Gastrocnemius medialis (tissue), 4 donors: ENCODE measurements around the gene DLX5. TPM values are rescaled to one million over a fixed set of nuclear protein-coding genes. Genes with fewer than 3 reads are reported as not detected.

Experiments used
- ATAC-seq, 2 donors: fragments of 150-250 bp; one replicate each; pipeline ENCODE4 v1.9.1; 2016
- DNase-seq, 2 donors: peaks; one replicate each; pipeline ENCODE4 v3.0.0-alpha.2; 2019
- H3K27ac ChIP-seq, 4 donors: fragments of 200-600 bp; sonication (generic); 1 replicate in 1 of 4; 2 replicates in 3 of 4; pipeline ENCODE4 v1.5.1; 2016 to 2018; ENCODE audit warnings: mild to moderate bottlenecking in 2 of 4, moderate library complexity in 1 of 4
- H3K27me3 ChIP-seq, 3 donors: fragments of 200-600 bp; sonication (generic) in 2 of 3; 1 replicate in 1 of 3; 2 replicates in 2 of 3; pipeline versions ENCODE4 v1.5.1 to v1.6.0; 2016 to 2019; ENCODE audit warnings: mild to moderate bottlenecking in 1 of 3, moderate library complexity in 1 of 3
- H3K36me3 ChIP-seq, 2 donors: fragments of 200-600 bp; sonication (generic) in 1 of 2; one replicate each; pipeline ENCODE4 v1.5.1; 2017 to 2018
- H3K4me1 ChIP-seq, 2 donors: fragments of 200-600 bp; sonication (generic) in 1 of 2; one replicate each; pipeline ENCODE4 v1.5.1; 2016 to 2017; ENCODE audit warnings: mild to moderate bottlenecking in 2 of 2
- H3K4me3 ChIP-seq, 4 donors: fragments of 200-600 bp; sonication (generic) in 3 of 4; 1 replicate in 1 of 4; 2 replicates in 3 of 4; pipeline ENCODE4 v1.5.1; 2016 to 2019; ENCODE audit warnings: mild to moderate bottlenecking in 2 of 4
- H3K9me3 ChIP-seq, 3 donors: fragments of 200-600 bp; sonication (generic) in 2 of 3; 1 replicate in 1 of 3; 2 replicates in 2 of 3; pipeline ENCODE4 v1.5.1; 2016 to 2019
- CTCF ChIP-seq, 5 experiments: fragments of 450-650 bp in 3 of 5; fragments of 200-600 bp in 2 of 5; sonication (generic) in 2 of 5; IDR thresholded peaks in 4 of 5; conservative IDR thresholded peaks in 1 of 5; 1 replicate in 4 of 5; 2 replicates in 1 of 5; pipeline ENCODE4 v1.5.1; 2016 to 2019; ENCODE audit warnings: antibody characterized with exemption in 5 of 5, mild to moderate bottlenecking in 3 of 5, moderate library complexity in 3 of 5
- POLR2A ChIP-seq, 2 donors: fragments of 450-650 bp; IDR thresholded peaks; one replicate each; pipeline ENCODE4 v1.6.1; 2017; ENCODE audit warnings: antibody characterized with exemption in 2 of 2, mild to moderate bottlenecking in 2 of 2, moderate library complexity in 2 of 2
- in situ Hi-C, 4 donors: fragments of 200-750 bp; cut with MboI; loops; one replicate each; pipeline versions ENCODE4 v1.15.0 to v1.8.0; 2017; ENCODE audit warnings: low sequenced_read_pairs in 4 of 4
- intact Hi-C: fragments of 100-400 bp; cut with DNase I; formaldehyde crosslinking; loops from one replicate; pipeline ENCODE4 v1.15.1; 2023; ENCODE audit warnings: low total_unique reads
- total RNA-seq, 4 donors: library from RNA; depleted of rRNA; stranded (reverse); fragments of >200 nt; gene quantifications; one replicate each; pipeline versions ENCODE4 v1.1.0 to v1.2.3, GENCODE V29; 2016

Gene DLX5
- total RNA-seq, 4 donors from 2014 or later, result 0.41 TPM; not detected in 3

- no peak for ATAC-seq
- Histone ChIP-seq H3K27ac (no peak overlapping the region), H3K4me3 (peak overlapping the region in 2 of 4 donors; percentile 21 to 56), H3K36me3 (no peaks in the 10 kb centered on the region), H3K4me1 (peaks cover 20 to 23% of the 10 kb centered on the region in 2 donors), H3K9me3 (no peaks in the 10 kb centered on the region), H3K27me3 (peaks cover 62 to 70% (median 63%) of the 10 kb centered on the region in 3 donors)
- intact Hi-C loops, result loop anchor here (2.0 kb wide), 1 partner anchor 951 kb away; no protein-coding TSS in a partner anchor
- in situ Hi-C loops, result loop anchor here (5.0 to 25.0 kb wide), 6 partner anchors 949 to 1264 kb away; partner anchors contain the start of gene DYNC1I1 (in 1 of the 4)
- DNase-seq, result no peak
- no peak for TF ChIP-seq POLR2A (IDR thresholded peaks at IDR 0.05)
These were observed 1.5 kb upstream of the DLX5 start for GRCh38 chr7:97025983-97026714.

- H3K36me3 ChIP-seq, result no peaks in the 10 kb centered on the region
- TF ChIP-seq CTCF (IDR thresholded peaks at IDR 0.05 in 4 of 5, conservative IDR thresholded peaks at IDR 0.05 in 1 of 5) (no peak), POLR2A (IDR thresholded peaks at IDR 0.05) (no peak)
- no peak overlapping the region for H3K27ac ChIP-seq
- in situ Hi-C loops (loop anchor here (5.0 to 25.0 kb wide), 6 partner anchors 948 to 1263 kb away; partner anchors contain the start of gene DYNC1I1 (in 1 of the 4)), intact Hi-C loops (no loop called here)
- H3K4me1 ChIP-seq, result peaks cover 23 to 25% of the 10 kb centered on the region in 2 donors
- DNase-seq (no peak), ATAC-seq (no peak)
- peaks cover 72 to 80% (median 73%) of the 10 kb centered on the region in 3 donors for H3K27me3 ChIP-seq
- H3K9me3 ChIP-seq, result no peaks in the 10 kb centered on the region
- H3K4me3 ChIP-seq, result no peak overlapping the region
These were observed 484 bp upstream of the DLX5 start for GRCh38 chr7:97025130-97025499.

GRCh38 chr7:97022491-97023306 lies 1.9 kb downstream of the DLX5 start:
- Histone ChIP-seq H3K27ac (no peak overlapping the region), H3K36me3 (no peaks in the 10 kb centered on the region), H3K9me3 (no peaks in the 10 kb centered on the region), H3K4me1 (peaks cover 27 to 28% of the 10 kb centered on the region in 2 donors), H3K27me3 (peaks cover 96 to 97% (median 96%) of the 10 kb centered on the region in 3 donors), H3K4me3 (no peak overlapping the region)
- no peak for DNase-seq
- no peak for ATAC-seq
- no peak for TF ChIP-seq CTCF (IDR thresholded peaks at IDR 0.05 in 4 of 5, conservative IDR thresholded peaks at IDR 0.05 in 1 of 5)
- no peak for TF ChIP-seq POLR2A (IDR thresholded peaks at IDR 0.05)
- in situ Hi-C loops, result loop anchor here in 1 of 4 donors (10.0 kb wide), 1 partner anchor 1108 kb away; no protein-coding TSS in a partner anchor
- intact Hi-C loops, result no loop called here

- in situ Hi-C loops, result loop anchor here in 1 of 4 donors (10.0 kb wide), 1 partner anchor 1107 kb away; no protein-coding TSS in a partner anchor
- Histone ChIP-seq H3K9me3 (no peaks in the 10 kb centered on the region), H3K27me3 (peaks cover 98 to 100% (median 99%) of the 10 kb centered on the region in 3 donors), H3K27ac (no peak overlapping the region), H3K4me1 (peaks cover 21 to 32% of the 10 kb centered on the region in 2 donors), H3K4me3 (peak overlapping the region in 1 of 4 donors; percentile 40), H3K36me3 (no peaks in the 10 kb centered on the region)
- TF ChIP-seq POLR2A (IDR thresholded peaks at IDR 0.05) (no peak), CTCF (IDR thresholded peaks at IDR 0.05 in 4 of 5, conservative IDR thresholded peaks at IDR 0.05 in 1 of 5) (no peak)
- no peak for DNase-seq
- no peak for ATAC-seq
- intact Hi-C loops, result no loop called here
These were observed 2.7 kb downstream of the DLX5 start for GRCh38 chr7:97021747-97022490.
